Testis (tissue), 3 donors: Measurements from ENCODE around the gene BSCL2. TPM values are rescaled to one million over a fixed set of nuclear protein-coding genes. Genes with fewer than 3 reads are reported as not detected.
A peak's percentile ranks its signal among the peaks of the same experiment; 100 is the strongest.

Source experiments
- DNase-seq: peaks from one replicate; pipeline ENCODE4 v3.0.0-alpha.2; 2019
- H3K27ac ChIP-seq, 2 donors: fragments of 200-600 bp; sonication (generic); one replicate each; pipeline ENCODE4 v1.5.1; 2019
- H3K27me3 ChIP-seq: fragments of 200-600 bp; sonication (generic); one replicate; pipeline ENCODE4 v1.5.1; 2019
- H3K36me3 ChIP-seq: fragments of 200-600 bp; sonication (generic); one replicate; pipeline ENCODE4 v1.5.1; 2017; ENCODE audit warnings: low read depth; ENCODE audit errors: missing control alignments
- H3K4me1 ChIP-seq: fragments of 200-600 bp; sonication (generic); one replicate; pipeline ENCODE4 v1.5.1; 2019
- H3K4me3 ChIP-seq, 2 donors: fragments of 200-600 bp; sonication (generic); one replicate each; pipeline ENCODE4 v1.5.1; 2017 to 2019
- H3K9me3 ChIP-seq: fragments of 200-600 bp; sonication (generic); one replicate; pipeline ENCODE4 v1.5.1; 2017
- CTCF ChIP-seq, 3 experiments: fragments of 450-650 bp in 2 of 3; fragments of 200-600 bp in 1 of 3; sonication (generic) in 1 of 3; IDR thresholded peaks; one replicate each; pipeline ENCODE4 v1.5.1; 2016 to 2019; ENCODE audit warnings: antibody characterized with exemption in 3 of 3, mild to moderate bottlenecking in 2 of 3, moderate library complexity in 1 of 3
- POLR2A ChIP-seq: fragments of 450-650 bp; IDR thresholded peaks from one replicate; pipeline ENCODE4 v1.6.1; 2017; ENCODE audit warnings: antibody characterized with exemption, mild to moderate bottlenecking, moderate library complexity
- WGBS, 2 donors: methylation state at CpG; one replicate each; pipeline ENCODE4 v1.1.5; 2018; 5-methylcytosine and 5-hydroxymethylcytosine counted together
- intact Hi-C: fragments of 100-400 bp; cut with DNase I; formaldehyde crosslinking; loops from one replicate; pipeline ENCODE4 v1.15.1; 2023; ENCODE audit warnings: low total_unique reads
- polyA plus RNA-seq: library from polyadenylated mRNA; stranded (reverse); fragments of 350-450 nt; fragmentation: Illumina TruSeq; extraction: RNeasy Lipid Tissue Mini Kit (QIAGEN cat#74804); gene quantifications from one replicate; pipeline ENCODE4 v1.2.3, GENCODE V29; 2014; ENCODE audit warnings: low read depth, low replicate concordance; ENCODE audit not compliant: insufficient read depth
- total RNA-seq, 2 donors: library from RNA; depleted of rRNA; stranded (reverse); fragments of >200 nt; gene quantifications; one replicate each; pipeline ENCODE4 v1.2.3, GENCODE V29; 2016

BSCL2 gene
- total and polyA plus RNA-seq, 3 donors from 2014 or later = 292 to 525 (median 519) TPM

GRCh38 chr11:62673196-62673525 lies 34.1 kb downstream of the BSCL2 start:
- TF ChIP-seq CTCF (IDR thresholded peaks at IDR 0.05) = no peak
- no peak for TF ChIP-seq POLR2A
- Histone ChIP-seq H3K4me3 (no peak overlapping the region), H3K27ac (no peak overlapping the region), H3K36me3 (no peaks in the 10 kb centered on the region), H3K27me3 (no peaks in the 10 kb centered on the region), H3K4me1 (peaks cover 16% of the 10 kb centered on the region), H3K9me3 (no peaks in the 10 kb centered on the region)
- 62 to 68% methylated on average over 2 of the region's 2 CpGs for WGBS, 2 donors
- intact Hi-C loops = loop anchor here (10.0 kb wide), 1 partner anchor 278 kb away; no protein-coding TSS in a partner anchor
- no peak for DNase-seq

GRCh38 chr11:62671608-62672389 lies 35.4 kb downstream of the BSCL2 start, which contains the start of the genes LBHD1 and UQCC3:
LBHD1 (minus strand) TSS chr11:62672267; CDS start chr11:62670031, 2,236 bp downstream.
UQCC3 (plus strand) TSS chr11:62671673; CDS start chr11:62671746, 73 bp downstream.
- Histone ChIP-seq H3K36me3 (no peaks in the 10 kb centered on the region), H3K4me3 (peak within 1 kb of the TSS; percentile 75 to 76), H3K27ac (peak within 1 kb of the TSS; percentile 62 to 74), H3K4me1 (peaks cover 8% of the 10 kb centered on the region), H3K9me3 (no peaks in the 10 kb centered on the region), H3K27me3 (no peaks in the 10 kb centered on the region)
- DNase-seq = peak; percentile 93
- intact Hi-C loops = loop anchor here (10.0 kb wide), 1 partner anchor 277 kb away; no protein-coding TSS in a partner anchor
- TF ChIP-seq CTCF (IDR thresholded peaks at IDR 0.05) = peak in 1 of 3 experiments; percentile 24
- no peak for TF ChIP-seq POLR2A
- 0% methylated on average over 9 to 48 of the region's 59 CpGs for WGBS, 2 donors

GRCh38 chr11:62671236-62671607 lies 36.0 kb downstream of the BSCL2 start:
- H3K4me1 ChIP-seq = peaks cover 14% of the 10 kb centered on the region

GRCh38 chr11:62669420-62670161 lies 37.6 kb downstream of the BSCL2 start:
- no peak overlapping the region for H3K4me3 ChIP-seq
- intact Hi-C loops = loop anchor here (10.0 kb wide), 1 partner anchor 275 kb away; no protein-coding TSS in a partner anchor
- no peak overlapping the region for H3K27ac ChIP-seq
- H3K27me3 ChIP-seq = no peaks in the 10 kb centered on the region
- WGBS, 2 donors = 61 to 63% methylated on average over 4 of the region's 4 CpGs
- H3K36me3 ChIP-seq = no peaks in the 10 kb centered on the region
- TF ChIP-seq CTCF (IDR thresholded peaks at IDR 0.05) (no peak), POLR2A (no peak)
- H3K9me3 ChIP-seq = no peaks in the 10 kb centered on the region
- no peak for DNase-seq
- peaks cover 18% of the 10 kb centered on the region for H3K4me1 ChIP-seq

More at GRCh38 chr11:62671236-62671607, 36.0 kb downstream of the BSCL2 start:
- 0% methylated on average over 12 to 17 of the region's 17 CpGs for WGBS, 2 donors
- TF ChIP-seq POLR2A (no peak), CTCF (IDR thresholded peaks at IDR 0.05) (no peak)
- no peaks in the 10 kb centered on the region for H3K36me3 ChIP-seq
- intact Hi-C loops = loop anchor here (10.0 kb wide), 1 partner anchor 276 kb away; no protein-coding TSS in a partner anchor
- no peaks in the 10 kb centered on the region for H3K27me3 ChIP-seq
- H3K27ac ChIP-seq = peak overlapping the region; percentile 62 to 74
- H3K9me3 ChIP-seq = no peaks in the 10 kb centered on the region
- DNase-seq = peak; percentile 36
- peak overlapping the region; percentile 75 to 76 for H3K4me3 ChIP-seq
